Mesenchymal stem cell (in vitro differentiated cells and primary cell): ENCODE measurements around the gene CLDN15.
"Not testable (repeated sequence)": the region's sequence is repeated elsewhere in the genome, so short reads cannot be mapped to it uniquely, and the experiment has no call there.

Source experiments
- DNase-seq: peaks from one replicate; pipeline ENCODE4 v3.0.0-alpha.2; 2013
- H2AFZ ChIP-seq: one replicate; pipeline ENCODE4 v1.6.1; 2013; ENCODE audit warnings: low read depth, mild to moderate bottlenecking, control low read depth, inconsistent platforms, low read length, moderate library complexity
- H2AK5ac ChIP-seq: 2 replicates; pipeline ENCODE4 v1.6.1; 2013; ENCODE audit warnings: low read length, moderate library complexity, mild to moderate bottlenecking, inconsistent platforms; ENCODE audit not compliant: severe bottlenecking
- H2BK120ac ChIP-seq: one replicate; pipeline ENCODE4 v1.6.1; 2013; ENCODE audit warnings: low read depth, mild to moderate bottlenecking, inconsistent platforms, low read length, moderate library complexity
- H2BK12ac ChIP-seq, 2 experiments: one replicate each; pipeline ENCODE4 v1.6.1; 2013; ENCODE audit warnings: inconsistent platforms in 2 of 2, low read length in 2 of 2, mild to moderate bottlenecking in 2 of 2, moderate library complexity in 2 of 2, control low read depth in 1 of 2
- H2BK15ac ChIP-seq: one replicate; pipeline ENCODE4 v1.6.1; 2013; ENCODE audit warnings: mild to moderate bottlenecking, low read depth, inconsistent platforms; ENCODE audit not compliant: poor library complexity, severe bottlenecking
- H2BK5ac ChIP-seq: 2 replicates; pipeline ENCODE4 v1.6.1; 2013; ENCODE audit warnings: low read depth, mild to moderate bottlenecking, low read length, control low read depth, inconsistent platforms; ENCODE audit not compliant: poor library complexity, severe bottlenecking
- H3K14ac ChIP-seq, 2 experiments: one replicate each; pipeline ENCODE4 v1.6.1; 2013; ENCODE audit warnings: inconsistent platforms in 2 of 2, low read length in 2 of 2, control low read depth in 1 of 2, mild to moderate bottlenecking in 1 of 2, moderate library complexity in 1 of 2
- H3K18ac ChIP-seq, 2 experiments: one replicate each; pipeline ENCODE4 v1.6.1; 2013; ENCODE audit warnings: inconsistent platforms in 2 of 2, low read length in 2 of 2, control low read depth in 1 of 2, low read depth in 1 of 2, mild to moderate bottlenecking in 1 of 2
- H3K23ac ChIP-seq, 2 experiments: one replicate each; pipeline ENCODE4 v1.6.1; 2013; ENCODE audit warnings: inconsistent platforms in 2 of 2, low read length in 2 of 2, mild to moderate bottlenecking in 2 of 2, moderate library complexity in 2 of 2, control low read depth in 1 of 2
- H3K27ac ChIP-seq: 2 replicates; pipeline ENCODE4 v1.5.1; 2013; ENCODE audit warnings: mild to moderate bottlenecking, moderate library complexity, low read length, control low read depth, inconsistent platforms; ENCODE audit not compliant: poor library complexity, severe bottlenecking
- H3K27me3 ChIP-seq, 2 experiments: 2 replicates each; pipeline versions ENCODE4 v1.6.1 to v1.7.0; 2013; ENCODE audit warnings: low read length in 2 of 2, mild to moderate bottlenecking in 2 of 2, moderate library complexity in 2 of 2, control low read depth in 1 of 2, inconsistent platforms in 1 of 2; ENCODE audit not compliant: control insufficient read depth in 1 of 2, insufficient read depth in 1 of 2
- H3K36me3 ChIP-seq, 2 experiments: 2 replicates each; pipeline versions ENCODE4 v1.6.1 to v1.7.0; 2013; ENCODE audit warnings: low read length in 2 of 2, control low read depth in 1 of 2, inconsistent platforms in 1 of 2, low read depth in 1 of 2, mild to moderate bottlenecking in 1 of 2; ENCODE audit not compliant: insufficient read depth in 2 of 2, control insufficient read depth in 1 of 2
- H3K4ac ChIP-seq, 2 experiments: one replicate each; pipeline ENCODE4 v1.6.1; 2013; ENCODE audit warnings: inconsistent platforms in 2 of 2, low read length in 2 of 2, mild to moderate bottlenecking in 2 of 2, moderate library complexity in 2 of 2, control low read depth in 1 of 2, low read depth in 1 of 2
- H3K4me1 ChIP-seq: 2 replicates; pipeline ENCODE4 v1.6.1; 2013; ENCODE audit warnings: low read depth, low read length, control low read depth; ENCODE audit not compliant: control insufficient read depth, insufficient read depth
- H3K4me2 ChIP-seq: 2 replicates; pipeline ENCODE4 v1.6.1; 2013; ENCODE audit warnings: low read length, mild to moderate bottlenecking, inconsistent platforms; ENCODE audit not compliant: poor library complexity, severe bottlenecking
- H3K4me3 ChIP-seq, 2 experiments: 2 replicates each; pipeline versions ENCODE4 v1.5.1 to v1.7.0; 2013; ENCODE audit warnings: low read length in 2 of 2, mild to moderate bottlenecking in 2 of 2, control low read depth in 1 of 2, low read depth in 1 of 2; ENCODE audit not compliant: insufficient read depth in 1 of 2
- H3K79me1 ChIP-seq: replicated peaks from 2 replicates; pipeline ENCODE4 v1.6.1; 2013; ENCODE audit warnings: mild to moderate bottlenecking, control low read depth, low read length, inconsistent platforms; ENCODE audit not compliant: poor library complexity, severe bottlenecking
- H3K9ac ChIP-seq: 2 replicates; pipeline ENCODE4 v1.7.0; 2013; ENCODE audit warnings: mild to moderate bottlenecking, low read length, moderate library complexity
- H3K9me3 ChIP-seq: 2 replicates; pipeline ENCODE4 v1.7.0; 2013; ENCODE audit warnings: mild to moderate bottlenecking, low read length; ENCODE audit not compliant: control insufficient read depth
- H4K8ac ChIP-seq: one replicate; pipeline ENCODE4 v1.6.1; 2013; ENCODE audit warnings: inconsistent platforms, mild to moderate bottlenecking, low read length, moderate library complexity
- H4K91ac ChIP-seq: one replicate; pipeline ENCODE4 v1.6.1; 2013; ENCODE audit warnings: mild to moderate bottlenecking, low read length, inconsistent platforms
- WGBS: methylation state at CpG from one replicate; pipeline ENCODE4 v1.1.7; 2013; ENCODE audit warnings: mixed read lengths; 5-methylcytosine and 5-hydroxymethylcytosine counted together

Gene CLDN15

GRCh38 chr7:101258243-101258731, 20.7 kb upstream of the CLDN15 start:
- no peak overlapping the region for H2BK120ac ChIP-seq
- WGBS, result 75% methylated on average over 7 of the region's 7 CpGs

GRCh38 chr7:101255796-101256195, 18.2 kb upstream of the CLDN15 start:
- H4K8ac ChIP-seq, result no peak overlapping the region
- no peak overlapping the region for H3K4me2 ChIP-seq
- no peak overlapping the region for H3K18ac ChIP-seq
- H4K91ac ChIP-seq, result no peak overlapping the region
- no peak overlapping the region for H2BK12ac ChIP-seq
- H3K4me1 ChIP-seq, result peaks cover 8% of the 10 kb centered on the region
- H3K4me3 ChIP-seq, result no peak overlapping the region
- no peaks in the 10 kb centered on the region for H3K9me3 ChIP-seq
- no peak overlapping the region for H2BK120ac ChIP-seq
- no peak overlapping the region for H2AFZ ChIP-seq
- H3K14ac ChIP-seq, result no peak overlapping the region
- WGBS, result 90% methylated on average over 1 of the region's 4 CpGs
- peak; percentile 14 for DNase-seq
- H2BK5ac ChIP-seq, result no peak overlapping the region
- H3K9ac ChIP-seq, result no peak overlapping the region
- H2BK15ac ChIP-seq, result no peak overlapping the region
- no peaks in the 10 kb centered on the region for H3K79me1 ChIP-seq
- no peak overlapping the region for H2AK5ac ChIP-seq
- no peak overlapping the region for H3K23ac ChIP-seq
- H3K27ac ChIP-seq, result no peak overlapping the region
- no peaks in the 10 kb centered on the region for H3K36me3 ChIP-seq
- H3K27me3 ChIP-seq, result peaks cover 8 to 15% of the 10 kb centered on the region in 2 experiments
- no peak overlapping the region for H3K4ac ChIP-seq

More at GRCh38 chr7:101258243-101258731, 20.7 kb upstream of the CLDN15 start:
- Histone ChIP-seq H2BK5ac (no peak overlapping the region), H2AFZ (no peak overlapping the region), H3K9ac (no peak overlapping the region), H3K4ac (no peak overlapping the region), H4K8ac (no peak overlapping the region), H3K4me1 (no peaks in the 10 kb centered on the region), H3K27me3 (peaks cover 12 to 28% of the 10 kb centered on the region in 2 experiments), H3K4me2 (no peak overlapping the region), H3K18ac (no peak overlapping the region), H3K9me3 (no peaks in the 10 kb centered on the region), H3K27ac (no peak overlapping the region), H2BK12ac (no peak overlapping the region), H3K4me3 (no peak overlapping the region), H3K23ac (no peak overlapping the region), H2AK5ac (no peak overlapping the region), H3K79me1 (no peaks in the 10 kb centered on the region), H4K91ac (no peak overlapping the region), H3K36me3 (no peaks in the 10 kb centered on the region), H2BK15ac (no peak overlapping the region), H3K14ac (no peak overlapping the region)
- no peak for DNase-seq

- H2AK5ac ChIP-seq, H4K8ac ChIP-seq, H4K91ac ChIP-seq, H3K9ac ChIP-seq, H3K4me2 ChIP-seq, H2BK120ac ChIP-seq, H3K27ac ChIP-seq, H3K4ac ChIP-seq, H3K18ac ChIP-seq, DNase-seq, H2BK15ac ChIP-seq, H3K27me3 ChIP-seq, H3K14ac ChIP-seq, H3K9me3 ChIP-seq, H3K79me1 ChIP-seq, H3K4me1 ChIP-seq, H2BK12ac ChIP-seq, H3K4me3 ChIP-seq, H3K23ac ChIP-seq, H2BK5ac ChIP-seq, H2AFZ ChIP-seq: not testable (repeated sequence)
- peaks cover 10 to 16% of the 10 kb centered on the region in 2 experiments for H3K36me3 ChIP-seq
- 99% methylated on average over 5 of the region's 5 CpGs for WGBS
These were observed 15.6 kb upstream of the CLDN15 start for GRCh38 chr7:101253199-101253598.

- Histone ChIP-seq H2BK15ac (no peak overlapping the region), H3K18ac (peak overlapping the region in 1 of 2 experiments; percentile 83), H3K9ac (peak overlapping the region; percentile 96), H3K9me3 (no peaks in the 10 kb centered on the region), H3K79me1 (peaks cover 2% of the 10 kb centered on the region), H2AK5ac (no peak overlapping the region), H2BK120ac (no peak overlapping the region), H3K23ac (no peak overlapping the region), H4K91ac (peak overlapping the region; percentile 75), H3K14ac (no peak overlapping the region), H3K27ac (peak overlapping the region; percentile 77), H2BK5ac (no peak overlapping the region), H3K4ac (peak overlapping the region; percentile 77 to 91), H4K8ac (peak overlapping the region; percentile 96), H3K4me3 (peak overlapping the region; percentile 87 to 93), H2BK12ac (no peak overlapping the region), H3K4me2 (peak overlapping the region; percentile 80), H3K4me1 (peaks cover 8% of the 10 kb centered on the region), H3K27me3 (peaks cover 4 to 8% of the 10 kb centered on the region in 2 experiments), H3K36me3 (peaks cover 14 to 22% of the 10 kb centered on the region in 2 experiments), H2AFZ (peak overlapping the region; percentile 16)
- peak; percentile 98 for DNase-seq
- 2% methylated on average over 46 of the region's 55 CpGs for WGBS
These were observed 14.5 kb upstream of the CLDN15 start for GRCh38 chr7:101251871-101252659.
